Upper lobe of left lung (tissue), 6 donors: ENCODE results near the gene ZNF318. TPM values are rescaled to one million over a fixed set of nuclear protein-coding genes. Genes with fewer than 3 reads are reported as not detected.
"Not testable (repeated sequence)": the region's sequence is repeated elsewhere in the genome, so short reads cannot be mapped to it uniquely, and the experiment has no call there.

Experiments used
- ATAC-seq, 2 donors: fragments of 200-7000 bp; cut with Tn5 transposase; one replicate each; pipeline ENCODE4 v1.9.1; 2022; ENCODE audit warnings: mild to moderate bottlenecking in 2 of 2, moderate library complexity in 2 of 2; ENCODE audit not compliant: low FRiP score in 2 of 2
- DNase-seq, 2 donors: peaks; one replicate each; pipeline ENCODE4 v3.0.0-alpha.2; 2019 to 2020
- H3K27ac ChIP-seq, 4 donors: fragments of 200-600 bp; sonication (generic); one replicate each; pipeline ENCODE4 v1.5.1; 2016 to 2019
- H3K27me3 ChIP-seq, 4 donors: fragments of 200-600 bp; sonication (generic); one replicate each; pipeline ENCODE4 v1.5.1; 2017 to 2019
- H3K36me3 ChIP-seq, 4 donors: fragments of 200-600 bp; sonication (generic); one replicate each; pipeline ENCODE4 v1.5.1; 2016 to 2019
- H3K4me1 ChIP-seq, 4 donors: fragments of 200-600 bp; sonication (generic); one replicate each; pipeline ENCODE4 v1.5.1; 2018 to 2019
- H3K4me3 ChIP-seq, 4 donors: fragments of 200-600 bp; sonication (generic); one replicate each; pipeline ENCODE4 v1.5.1; 2017 to 2019; ENCODE audit warnings: mild to moderate bottlenecking in 2 of 4, moderate library complexity in 1 of 4
- H3K9me3 ChIP-seq, 4 donors: fragments of 200-600 bp; sonication (generic); one replicate each; pipeline ENCODE4 v1.5.1; 2018 to 2019
- CTCF ChIP-seq, 6 experiments: fragments of 450-650 bp in 4 of 6; fragments of 200-600 bp in 2 of 6; sonication (generic) in 2 of 6; IDR thresholded peaks; one replicate each; pipeline ENCODE4 v1.5.1; 2016 to 2019; ENCODE audit warnings: antibody characterized with exemption in 6 of 6
- EP300 ChIP-seq, 4 donors: sonication (generic); formaldehyde crosslinking; IDR thresholded peaks; one replicate each; pipeline ENCODE4 v1.5.1; 2017; ENCODE audit warnings: antibody characterized with exemption in 4 of 4, control low read depth in 2 of 4
- POLR2A ChIP-seq, 4 donors: fragments of 450-650 bp; IDR thresholded peaks; one replicate each; pipeline ENCODE4 v1.5.1; 2016 to 2017; ENCODE audit warnings: antibody characterized with exemption in 4 of 4, mild to moderate bottlenecking in 2 of 4
- POLR2AphosphoS5 ChIP-seq, 2 donors: sonication (generic); formaldehyde crosslinking; IDR thresholded peaks; one replicate each; pipeline ENCODE4 v1.5.1; 2017; ENCODE audit warnings: antibody characterized with exemption in 2 of 2
- WGBS, 2 donors: methylation state at CpG; one replicate each; pipeline ENCODE4 v1.1.5; 2017 to 2018; 5-methylcytosine and 5-hydroxymethylcytosine counted together
- total RNA-seq, 6 donors: library from RNA; depleted of rRNA in 4 of 6; stranded (reverse); fragments of >200 nt in 4 of 6; gene quantifications; one replicate each; pipeline versions ENCODE4 v1.1.0 to v1.2.1, GENCODE V29; 2016 to 2021
- donor health status: DM: no; HTN: no; CAD: no; lungs with moderate emphysema.
- donor health status: DM: no; HTN: yes; CAD: no; lungs with severe emphysema.

ZNF318 gene
- total RNA-seq, 6 donors from 2014 or later = 10.3 to 19.9 (median 15.3) TPM

- Histone ChIP-seq H3K36me3 (peaks cover 0 to 77% (median 42%) of the 10 kb centered on the region in 4 donors), H3K9me3 (no peaks in the 10 kb centered on the region), H3K4me1 (no peaks in the 10 kb centered on the region), H3K27ac (no peak overlapping the region), H3K4me3 (no peak overlapping the region), H3K27me3 (no peaks in the 10 kb centered on the region)
- no peak for DNase-seq
- 89 to 95% methylated on average over 3 of the region's 3 CpGs for WGBS, 2 donors
- ATAC-seq = no peak
- TF ChIP-seq POLR2AphosphoS5 (IDR thresholded peaks at IDR 0.05) = no peak
- TF ChIP-seq CTCF (IDR thresholded peaks at IDR 0.05) = no peak
- no peak for TF ChIP-seq EP300 (IDR thresholded peaks at IDR 0.05)
- no peak for TF ChIP-seq POLR2A (IDR thresholded peaks at IDR 0.05)
These were observed 22.0 kb downstream of the ZNF318 start for GRCh38 chr6:43347444-43347843.

GRCh38 chr6:43347021-43347420, 22.4 kb downstream of the ZNF318 start:
- Histone ChIP-seq H3K4me1 (no peaks in the 10 kb centered on the region), H3K36me3 (peaks cover 0 to 78% (median 43%) of the 10 kb centered on the region in 4 donors), H3K9me3 (no peaks in the 10 kb centered on the region), H3K4me3 (no peak overlapping the region), H3K27me3 (no peaks in the 10 kb centered on the region), H3K27ac (no peak overlapping the region)
- DNase-seq (no peak), ATAC-seq (no peak)
- TF ChIP-seq POLR2AphosphoS5 (IDR thresholded peaks at IDR 0.05) = no peak
- TF ChIP-seq POLR2A (IDR thresholded peaks at IDR 0.05) = no peak
- no peak for TF ChIP-seq EP300 (IDR thresholded peaks at IDR 0.05)
- TF ChIP-seq CTCF (IDR thresholded peaks at IDR 0.05) = no peak
- WGBS, 2 donors = 84 to 86% methylated on average over 3 of the region's 3 CpGs

GRCh38 chr6:43346243-43346642, 23.2 kb downstream of the ZNF318 start:
- H3K36me3 ChIP-seq = peaks cover 0 to 79% (median 48%) of the 10 kb centered on the region in 4 donors
- ATAC-seq, DNase-seq, H3K9me3 ChIP-seq, H3K27ac ChIP-seq, H3K27me3 ChIP-seq, H3K4me1 ChIP-seq, H3K4me3 ChIP-seq: not testable (repeated sequence)
- 94 to 96% methylated on average over 11 of the region's 11 CpGs for WGBS, 2 donors

- peaks cover 12 to 72% (median 51%) of the 10 kb centered on the region in 4 donors for H3K36me3 ChIP-seq
- no peaks in the 10 kb centered on the region for H3K9me3 ChIP-seq
- ATAC-seq (no peak), DNase-seq (no peak)
- no peak overlapping the region for H3K4me3 ChIP-seq
- 88 to 94% methylated on average over 4 of the region's 4 CpGs for WGBS, 2 donors
- H3K27me3 ChIP-seq = no peaks in the 10 kb centered on the region
- no peak overlapping the region for H3K27ac ChIP-seq
- TF ChIP-seq POLR2AphosphoS5 (IDR thresholded peaks at IDR 0.05) (no peak), CTCF (IDR thresholded peaks at IDR 0.05) (no peak), EP300 (IDR thresholded peaks at IDR 0.05) (no peak), POLR2A (IDR thresholded peaks at IDR 0.05) (no peak)
- no peaks in the 10 kb centered on the region for H3K4me1 ChIP-seq
These were observed 30.3 kb downstream of the ZNF318 start for GRCh38 chr6:43339168-43339567.

- H3K4me1 ChIP-seq = no peaks in the 10 kb centered on the region
- TF ChIP-seq POLR2A (IDR thresholded peaks at IDR 0.05) (no peak), CTCF (IDR thresholded peaks at IDR 0.05) (no peak), POLR2AphosphoS5 (IDR thresholded peaks at IDR 0.05) (no peak), EP300 (IDR thresholded peaks at IDR 0.05) (no peak)
- H3K36me3 ChIP-seq = peaks cover 12 to 63% (median 49%) of the 10 kb centered on the region in 4 donors
- no peaks in the 10 kb centered on the region for H3K27me3 ChIP-seq
- no peaks in the 10 kb centered on the region for H3K9me3 ChIP-seq
- DNase-seq = no peak
- no peak for ATAC-seq
- H3K4me3 ChIP-seq = no peak overlapping the region
- H3K27ac ChIP-seq = no peak overlapping the region
These were observed 31.2 kb downstream of the ZNF318 start for GRCh38 chr6:43338243-43338642.
